Measurements from ENCODE around the gene CBY1. TPM values are rescaled to one million over a fixed set of nuclear protein-coding genes. Genes with fewer than 3 reads are reported as not detected.

Gene CBY1
- total RNA-seq, 3 donors from 2014 or later = 18.1 to 21.1 (median 20.0) TPM

DNA sequence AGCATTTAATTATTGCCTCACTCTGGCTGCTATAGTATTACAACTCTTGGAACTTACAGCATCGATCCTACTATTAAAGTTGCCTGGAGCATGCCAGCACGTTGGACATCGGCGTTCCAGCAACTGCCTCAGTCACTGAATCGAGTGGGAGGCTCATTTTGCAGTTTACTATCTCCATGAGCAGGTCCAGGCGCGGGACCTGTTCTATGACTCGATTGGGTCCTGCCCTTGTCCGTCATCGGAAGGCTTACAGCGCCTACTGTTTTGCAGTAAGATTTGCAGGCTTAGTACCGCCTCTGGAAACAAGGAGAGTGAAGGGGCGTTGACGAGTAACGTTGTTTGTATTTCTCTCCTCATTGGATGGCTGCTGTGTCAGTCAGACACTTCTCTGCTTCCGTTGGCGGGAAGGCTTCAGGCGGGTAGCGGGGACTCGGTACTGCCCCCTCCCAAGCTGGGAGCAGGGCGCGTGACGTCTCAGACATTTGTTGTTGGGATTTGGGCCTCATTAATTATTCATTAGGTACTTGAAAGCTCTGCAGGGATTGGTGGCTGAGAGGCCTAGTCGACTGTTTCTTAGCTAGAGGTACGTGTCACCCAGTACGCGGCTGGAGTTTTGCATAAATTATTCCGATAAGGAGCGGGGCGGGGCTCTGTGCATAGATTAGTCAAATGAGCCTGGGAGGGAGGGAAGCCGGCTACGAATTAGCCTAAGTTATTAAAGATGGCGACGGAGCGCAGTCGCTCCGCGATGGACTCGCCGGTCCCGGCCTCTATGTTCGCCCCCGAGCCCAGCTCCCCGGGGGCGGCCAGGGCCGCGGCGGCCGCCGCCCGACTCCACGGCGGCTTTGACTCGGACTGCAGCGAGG lies 49.0 kb downstream of the CBY1 start, which contains the start of gene GTPBP1:
Gene GTPBP1 (plus strand): TSS at position 710 of the 866 bp plus-strand sequence. CDS start 12 bp downstream, at position 722.
- no peaks in the 10 kb centered on the region for H3K27me3 ChIP-seq
- no peaks in the 10 kb centered on the region for H3K36me3 ChIP-seq
- H3K4me1 ChIP-seq = peaks cover 4 to 17% of the 10 kb centered on the region in 2 donors
- H3K27ac ChIP-seq = peak within 1 kb of the TSS; percentile 96 to 99
- TF ChIP-seq POLR2AphosphoS5 (IDR thresholded peaks at IDR 0.05) (peak; percentile 82 to 92 (median 87)), POLR2A (IDR thresholded peaks at IDR 0.05) (peak; percentile 82)
- TF ChIP-seq, protein P1, sequence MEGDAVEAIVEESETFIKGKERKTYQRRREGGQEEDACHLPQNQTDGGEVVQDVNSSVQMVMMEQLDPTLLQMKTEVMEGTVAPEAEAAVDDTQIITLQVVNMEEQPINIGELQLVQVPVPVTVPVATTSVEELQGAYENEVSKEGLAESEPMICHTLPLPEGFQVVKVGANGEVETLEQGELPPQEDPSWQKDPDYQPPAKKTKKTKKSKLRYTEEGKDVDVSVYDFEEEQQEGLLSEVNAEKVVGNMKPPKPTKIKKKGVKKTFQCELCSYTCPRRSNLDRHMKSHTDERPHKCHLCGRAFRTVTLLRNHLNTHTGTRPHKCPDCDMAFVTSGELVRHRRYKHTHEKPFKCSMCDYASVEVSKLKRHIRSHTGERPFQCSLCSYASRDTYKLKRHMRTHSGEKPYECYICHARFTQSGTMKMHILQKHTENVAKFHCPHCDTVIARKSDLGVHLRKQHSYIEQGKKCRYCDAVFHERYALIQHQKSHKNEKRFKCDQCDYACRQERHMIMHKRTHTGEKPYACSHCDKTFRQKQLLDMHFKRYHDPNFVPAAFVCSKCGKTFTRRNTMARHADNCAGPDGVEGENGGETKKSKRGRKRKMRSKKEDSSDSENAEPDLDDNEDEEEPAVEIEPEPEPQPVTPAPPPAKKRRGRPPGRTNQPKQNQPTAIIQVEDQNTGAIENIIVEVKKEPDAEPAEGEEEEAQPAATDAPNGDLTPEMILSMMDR (IDR thresholded peaks at IDR 0.05) = peak in 2 of 3 donors; percentile 20 to 36
- peak within 1 kb of the TSS; percentile 83 to 90 (median 89) for H3K4me3 ChIP-seq
- intact Hi-C loops (cut with DNase I; ENCODE audit: low total_unique reads) = loop anchor here (10.0 kb wide), 1 partner anchor 49 kb away; the partner anchor contains the start of gene SUN2
- peak; percentile 97 to 100 for DNase-seq (ENCODE audit: low spot score in 2 of 2)
- no peaks in the 10 kb centered on the region for H3K9me3 ChIP-seq

DNA sequence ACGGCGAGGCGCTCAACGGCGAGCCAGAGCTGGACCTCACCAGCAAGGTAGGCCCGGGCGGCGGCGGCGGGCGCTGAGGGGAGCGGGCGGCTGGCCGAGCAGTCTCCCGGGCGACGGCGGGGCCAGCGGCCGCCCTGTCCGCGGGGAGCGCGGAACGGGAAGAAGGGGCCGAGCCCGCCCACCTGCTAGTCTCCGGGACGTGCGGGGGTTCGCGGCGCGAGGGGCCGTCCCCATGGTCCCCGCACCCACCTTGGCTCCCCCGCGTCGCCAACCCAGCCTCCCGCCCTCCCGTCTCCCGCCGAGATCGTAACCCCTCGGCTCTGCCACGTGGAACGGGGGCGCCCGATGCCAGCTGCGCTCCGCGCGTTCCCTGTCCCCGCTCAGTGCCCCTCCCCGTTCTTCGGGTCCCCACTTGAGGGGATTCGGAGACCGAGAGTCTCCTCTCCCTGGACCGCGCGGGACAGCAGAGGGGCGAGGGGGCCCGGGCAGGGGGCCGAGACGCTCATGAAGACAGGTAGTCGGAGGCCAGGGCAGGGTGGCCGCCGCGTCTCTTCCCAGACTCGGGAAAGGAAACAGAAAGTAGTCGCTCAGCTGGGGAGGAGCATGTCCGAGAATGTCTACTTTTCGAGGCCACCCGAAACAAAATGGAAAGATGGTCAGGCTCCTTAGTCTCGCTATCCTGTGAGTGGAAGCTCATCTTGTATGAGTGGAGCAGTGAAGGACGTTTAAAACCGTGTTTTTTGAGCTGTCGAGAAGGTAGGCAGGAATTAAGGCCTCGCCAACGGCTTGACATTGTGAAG lies 49.9 kb downstream of the CBY1 start:
- TF ChIP-seq, protein P1 (IDR thresholded peaks at IDR 0.05) = no peak
- TF ChIP-seq POLR2A (IDR thresholded peaks at IDR 0.05) (no peak), POLR2AphosphoS5 (IDR thresholded peaks at IDR 0.05) (no peak)
- intact Hi-C loops (cut with DNase I; ENCODE audit: low total_unique reads) = loop anchor here (10.0 kb wide), 1 partner anchor 48 kb away; the partner anchor contains the start of gene SUN2

GRCh38 chr22:38706901-38707195 lies 50.4 kb downstream of the CBY1 start:
- no peak for DNase-seq (ENCODE audit: low spot score in 2 of 2)
- Histone ChIP-seq H3K36me3 (no peaks in the 10 kb centered on the region), H3K27ac (peak overlapping the region; percentile 96 to 99), H3K4me1 (peaks cover 4 to 17% of the 10 kb centered on the region in 2 donors), H3K9me3 (no peaks in the 10 kb centered on the region), H3K4me3 (peak overlapping the region; percentile 83 to 90 (median 89)), H3K27me3 (no peaks in the 10 kb centered on the region)
- intact Hi-C loops (cut with DNase I; ENCODE audit: low total_unique reads) = loop anchor here (10.0 kb wide), 1 partner anchor 48 kb away; the partner anchor contains the start of gene SUN2
- TF ChIP-seq POLR2AphosphoS5 (IDR thresholded peaks at IDR 0.05) = no peak
- no peak for TF ChIP-seq POLR2A (IDR thresholded peaks at IDR 0.05)

More for the DNA sequence above, 49.9 kb downstream of the CBY1 start:
- Histone ChIP-seq H3K4me1 (peaks cover 4 to 17% of the 10 kb centered on the region in 2 donors), H3K27ac (peak overlapping the region; percentile 96 to 99), H3K36me3 (no peaks in the 10 kb centered on the region), H3K9me3 (no peaks in the 10 kb centered on the region), H3K4me3 (peak overlapping the region; percentile 83 to 90 (median 89)), H3K27me3 (no peaks in the 10 kb centered on the region)
- DNase-seq (ENCODE audit: low spot score in 2 of 2) = peak in 1 of 2 donors; percentile 51

DNA sequence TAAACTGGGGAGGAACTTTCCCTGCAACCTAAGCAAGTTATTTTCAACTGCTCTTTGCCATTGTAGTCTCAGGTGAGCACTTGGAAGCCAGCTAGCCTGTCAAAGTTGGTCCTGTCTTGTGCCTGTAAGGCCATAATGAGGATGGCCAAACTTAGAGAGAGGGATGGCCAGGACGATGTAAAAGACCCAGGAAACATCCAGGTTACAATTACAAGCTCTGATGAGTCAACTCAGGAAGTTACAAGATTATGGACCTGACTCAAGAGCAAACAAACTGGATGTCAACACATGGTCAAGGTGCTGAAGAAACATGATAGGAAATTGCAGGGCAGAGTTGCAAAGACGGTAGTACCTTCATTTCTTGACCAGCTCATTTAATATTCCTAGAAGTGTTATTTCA lies 50.9 kb downstream of the CBY1 start:
- H3K27me3 ChIP-seq = no peaks in the 10 kb centered on the region
- no peak for DNase-seq (ENCODE audit: low spot score in 2 of 2)
- H3K9me3 ChIP-seq = no peaks in the 10 kb centered on the region
- TF ChIP-seq, protein P1 (IDR thresholded peaks at IDR 0.05) = no peak
- TF ChIP-seq POLR2A (IDR thresholded peaks at IDR 0.05) (no peak), POLR2AphosphoS5 (IDR thresholded peaks at IDR 0.05) (no peak)
- H3K4me3 ChIP-seq = peak overlapping the region; percentile 83 to 90 (median 89)
- intact Hi-C loops (cut with DNase I; ENCODE audit: low total_unique reads) = loop anchor here (10.0 kb wide), 1 partner anchor 47 kb away; the partner anchor contains the start of gene SUN2
- peaks cover 4 to 17% of the 10 kb centered on the region in 2 donors for H3K4me1 ChIP-seq
- H3K36me3 ChIP-seq = no peaks in the 10 kb centered on the region
- H3K27ac ChIP-seq = peak overlapping the region; percentile 96 to 99

DNA sequence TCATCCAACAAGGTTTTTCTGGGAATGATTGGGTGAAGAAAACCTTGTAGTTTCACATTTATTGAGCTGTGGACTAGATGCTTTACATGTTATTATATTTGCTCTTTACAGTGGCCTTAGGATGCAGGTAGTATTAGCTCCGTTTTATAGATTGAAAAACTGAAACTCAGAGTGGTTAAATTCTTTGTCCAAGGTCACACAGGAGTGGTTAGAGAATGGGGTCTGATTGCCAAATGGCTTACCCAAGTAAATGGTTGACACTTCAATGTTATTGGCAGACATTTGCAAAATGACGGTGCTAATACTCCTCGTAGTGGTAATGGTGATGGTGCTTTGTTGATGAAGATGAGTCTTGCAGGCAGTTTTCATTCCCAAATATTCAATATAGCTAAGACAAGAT lies 51.5 kb downstream of the CBY1 start:
- H3K4me3 ChIP-seq = no peak overlapping the region
- DNase-seq (ENCODE audit: low spot score in 2 of 2) = no peak
- no peaks in the 10 kb centered on the region for H3K36me3 ChIP-seq
- H3K27ac ChIP-seq = peak overlapping the region in 1 of 2 donors; percentile 99
- no peaks in the 10 kb centered on the region for H3K9me3 ChIP-seq
- H3K27me3 ChIP-seq = no peaks in the 10 kb centered on the region
- intact Hi-C loops (cut with DNase I; ENCODE audit: low total_unique reads) = loop anchor here (10.0 kb wide), 1 partner anchor 47 kb away; the partner anchor contains the start of gene SUN2
- TF ChIP-seq POLR2A (IDR thresholded peaks at IDR 0.05) = no peak
- TF ChIP-seq POLR2AphosphoS5 (IDR thresholded peaks at IDR 0.05) = no peak
- TF ChIP-seq, protein P1 (IDR thresholded peaks at IDR 0.05) = no peak
- peaks cover 4 to 17% of the 10 kb centered on the region in 2 donors for H3K4me1 ChIP-seq

Data from breast epithelium (tissue), 4 donors.